Fibroblast of lung (primary cell): ENCODE data around the gene SMIM5.

Experiments used
- CTCF ChIP-seq, 2 donors: IDR thresholded peaks in 1 of 2; conservative IDR thresholded peaks in 1 of 2; 1 replicate in 1 of 2; 2 replicates in 1 of 2; pipeline ENCODE4 v1.5.1; 2011 to 2012; ENCODE audit warnings: low read length in 2 of 2, control low read depth in 1 of 2, inconsistent platforms in 1 of 2, low read depth in 1 of 2, mild to moderate bottlenecking in 1 of 2
- EZH2 ChIP-seq: IDR thresholded peaks from 2 replicates; pipeline ENCODE4 v1.5.1; 2012; ENCODE audit warnings: low read length, control low read depth, mild to moderate bottlenecking; ENCODE audit errors: missing control alignments

- TF ChIP-seq CTCF (conservative IDR thresholded peaks at IDR 0.05 in 1 of 2, IDR thresholded peaks at IDR 0.05 in 1 of 2; ENCODE audit: low read depth in 1 of 2, low read length in 2 of 2) (no peak), EZH2 (no peak)
These were observed 21.3 kb upstream of the SMIM5 start for GRCh38 chr17:75611851-75612429.
